Endothelial cell of umbilical vein (primary cell): Measurements from ENCODE around the gene NPLOC4.

Source experiments
- POLR2A ChIP-seq: IDR thresholded peaks from 2 replicates; pipeline ENCODE4 v1.6.1; 2012; ENCODE audit warnings: low read depth, mild to moderate bottlenecking, control low read depth, low read length
- TF ChIP-seq, protein P1 (sequence below): IDR thresholded peaks from 2 replicates; pipeline ENCODE4 v1.6.1; 2011; ENCODE audit not compliant: insufficient read depth, insufficient read length

GRCh38 chr17:81556863-81557262, 80.0 kb downstream of the NPLOC4 start:
- no peak for TF ChIP-seq POLR2A
- TF ChIP-seq, protein P1, sequence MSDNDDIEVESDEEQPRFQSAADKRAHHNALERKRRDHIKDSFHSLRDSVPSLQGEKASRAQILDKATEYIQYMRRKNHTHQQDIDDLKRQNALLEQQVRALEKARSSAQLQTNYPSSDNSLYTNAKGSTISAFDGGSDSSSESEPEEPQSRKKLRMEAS, result no peak
